ENCODE data around the gene KLRC1. TPM values are rescaled to one million over a fixed set of nuclear protein-coding genes. Genes with fewer than 3 reads are reported as not detected.
"Not testable (repeated sequence)": the region's sequence is repeated elsewhere in the genome, so short reads cannot be mapped to it uniquely, and the experiment has no call there.

The KLRC1 gene
- total and polyA plus RNA-seq, 4 donors: 0.49 to 2.5 (median 1.2) TPM

GRCh38 chr12:10491766-10492165 lies 38.6 kb upstream of the KLRC1 start:
- ATAC-seq (ENCODE audit: insufficient read depth, low FRiP score) (no peak), DNase-seq (no peak)
- no peaks in the 10 kb centered on the region for H3K27me3 ChIP-seq (ENCODE audit: control insufficient read depth in 3 of 3, insufficient read depth in 3 of 3, low read length in 2 of 3)
- no peak overlapping the region for H3K9ac ChIP-seq (ENCODE audit: insufficient read depth in 1 of 2, low read length in 2 of 2)
- H3K4me1 ChIP-seq (ENCODE audit: control insufficient read depth in 5 of 5, insufficient read depth in 5 of 5, low read length in 5 of 5): no peaks in the 10 kb centered on the region
- TF ChIP-seq CTCF (IDR thresholded peaks at IDR 0.05; ENCODE audit: control extremely low read depth, extremely low read depth): no peak
- H3K27ac ChIP-seq (ENCODE audit: low read depth in 1 of 2, low read length in 1 of 2): no peak overlapping the region
- H3K4me3 ChIP-seq: no peak overlapping the region
- H3K36me3 ChIP-seq (ENCODE audit: control insufficient read depth in 4 of 4, insufficient read depth in 4 of 4, low read length in 4 of 4): no peaks in the 10 kb centered on the region
- WGBS, 2 donors: 86 to 88% methylated on average over 4 of the region's 4 CpGs
- H3K9me3 ChIP-seq (ENCODE audit: control insufficient read depth in 4 of 4, insufficient read depth in 3 of 4, low read length in 3 of 4): no peaks in the 10 kb centered on the region

- not testable (repeated sequence) for H3K27me3 ChIP-seq (ENCODE audit: control insufficient read depth in 3 of 3, insufficient read depth in 3 of 3, low read length in 2 of 3); H3K9me3 ChIP-seq (ENCODE audit: control insufficient read depth in 4 of 4, insufficient read depth in 3 of 4, low read length in 3 of 4); H3K36me3 ChIP-seq (ENCODE audit: control insufficient read depth in 4 of 4, insufficient read depth in 4 of 4, low read length in 4 of 4); H3K9ac ChIP-seq (ENCODE audit: insufficient read depth in 1 of 2, low read length in 2 of 2); H3K4me3 ChIP-seq; H3K4me1 ChIP-seq (ENCODE audit: control insufficient read depth in 5 of 5, insufficient read depth in 5 of 5, low read length in 5 of 5); H3K27ac ChIP-seq (ENCODE audit: low read depth in 1 of 2, low read length in 1 of 2); DNase-seq; ATAC-seq (ENCODE audit: insufficient read depth, low FRiP score)
- 92 to 98% methylated on average over 2 of the region's 2 CpGs for WGBS, 2 donors
These were observed 34.2 kb upstream of the KLRC1 start for GRCh38 chr12:10487328-10487727.

- 55 to 61% methylated on average over 2 of the region's 2 CpGs for WGBS, 2 donors
- H3K4me3 ChIP-seq; H3K4me1 ChIP-seq (ENCODE audit: control insufficient read depth in 5 of 5, insufficient read depth in 5 of 5, low read length in 5 of 5); H3K27ac ChIP-seq (ENCODE audit: low read depth in 1 of 2, low read length in 1 of 2); H3K36me3 ChIP-seq (ENCODE audit: control insufficient read depth in 4 of 4, insufficient read depth in 4 of 4, low read length in 4 of 4); H3K9me3 ChIP-seq (ENCODE audit: control insufficient read depth in 4 of 4, insufficient read depth in 3 of 4, low read length in 3 of 4); ATAC-seq (ENCODE audit: insufficient read depth, low FRiP score); DNase-seq; H3K27me3 ChIP-seq (ENCODE audit: control insufficient read depth in 3 of 3, insufficient read depth in 3 of 3, low read length in 2 of 3); H3K9ac ChIP-seq (ENCODE audit: insufficient read depth in 1 of 2, low read length in 2 of 2): not testable (repeated sequence)
These were observed 28.7 kb upstream of the KLRC1 start for GRCh38 chr12:10481901-10482300.

GRCh38 chr12:10472808-10473207 lies 19.6 kb upstream of the KLRC1 start:
- H3K36me3 ChIP-seq (ENCODE audit: control insufficient read depth in 4 of 4, insufficient read depth in 4 of 4, low read length in 4 of 4); H3K27me3 ChIP-seq (ENCODE audit: control insufficient read depth in 3 of 3, insufficient read depth in 3 of 3, low read length in 2 of 3); H3K27ac ChIP-seq (ENCODE audit: low read depth in 1 of 2, low read length in 1 of 2); H3K4me3 ChIP-seq; H3K9ac ChIP-seq (ENCODE audit: insufficient read depth in 1 of 2, low read length in 2 of 2); H3K9me3 ChIP-seq (ENCODE audit: control insufficient read depth in 4 of 4, insufficient read depth in 3 of 4, low read length in 3 of 4); DNase-seq; ATAC-seq (ENCODE audit: insufficient read depth, low FRiP score); H3K4me1 ChIP-seq (ENCODE audit: control insufficient read depth in 5 of 5, insufficient read depth in 5 of 5, low read length in 5 of 5): not testable (repeated sequence)
- 90 to 91% methylated on average over 5 of the region's 5 CpGs for WGBS, 2 donors

GRCh38 chr12:10469701-10470100 lies 16.5 kb upstream of the KLRC1 start:
- DNase-seq (no peak), ATAC-seq (ENCODE audit: insufficient read depth, low FRiP score) (no peak)
- H3K36me3 ChIP-seq (ENCODE audit: control insufficient read depth in 4 of 4, insufficient read depth in 4 of 4, low read length in 4 of 4): no peaks in the 10 kb centered on the region
- no peak overlapping the region for H3K9ac ChIP-seq (ENCODE audit: insufficient read depth in 1 of 2, low read length in 2 of 2)
- H3K27ac ChIP-seq (ENCODE audit: low read depth in 1 of 2, low read length in 1 of 2): no peak overlapping the region
- no peak for TF ChIP-seq CTCF (IDR thresholded peaks at IDR 0.05; ENCODE audit: control extremely low read depth, extremely low read depth)
- H3K27me3 ChIP-seq (ENCODE audit: control insufficient read depth in 3 of 3, insufficient read depth in 3 of 3, low read length in 2 of 3): no peaks in the 10 kb centered on the region
- peaks cover 0 to 2% (median 0%) of the 10 kb centered on the region in 5 donors for H3K4me1 ChIP-seq (ENCODE audit: control insufficient read depth in 5 of 5, insufficient read depth in 5 of 5, low read length in 5 of 5)
- peaks cover 0 to 4% (median 1%) of the 10 kb centered on the region in 4 donors for H3K9me3 ChIP-seq (ENCODE audit: control insufficient read depth in 4 of 4, insufficient read depth in 3 of 4, low read length in 3 of 4)
- no peak overlapping the region for H3K4me3 ChIP-seq
- 95 to 96% methylated on average over 1 of the region's 1 CpG for WGBS, 2 donors
